ENCODE measurements around the gene ALPI. TPM values are rescaled to one million over a fixed set of nuclear protein-coding genes. Genes with fewer than 3 reads are reported as not detected.
"Not testable (repeated sequence)": the region's sequence is repeated elsewhere in the genome, so short reads cannot be mapped to it uniquely, and the experiment has no call there.

The ALPI gene
- total RNA-seq, 1 experiment from 2014 or later = not detected

GRCh38 chr2:232423407-232423806, 32.5 kb upstream of the ALPI start:
- H3K27me3 ChIP-seq (ENCODE audit: control insufficient read depth, insufficient read depth, low read length); H3K27ac ChIP-seq (ENCODE audit: low read length); DNase-seq (ENCODE audit: low read depth, low spot score); intact Hi-C loops (cut with micrococcal nuclease; ENCODE audit: unreplicated experiment); H3K4me3 ChIP-seq (ENCODE audit: low read depth in 2 of 2, low read length in 2 of 2); H3K36me3 ChIP-seq (ENCODE audit: control insufficient read depth, insufficient read depth, low read length); POLR2A ChIA-PET; BruUV-seq (replicated peaks); CTCF ChIA-PET; in situ Hi-C loops (cut with HindIII; ENCODE audit: low pct_unique_long_range_greater_than_20kb, low sequenced_read_pairs); H3K9me3 ChIP-seq (ENCODE audit: control insufficient read depth, insufficient read depth, low read depth, low read length); ATAC-seq; H3K4me1 ChIP-seq (ENCODE audit: control insufficient read depth, insufficient read depth, low read length): not testable (repeated sequence)

GRCh38 chr2:232431705-232432590, 24.0 kb upstream of the ALPI start:
- ChIA-PET CTCF (no interaction called here), POLR2A (no interaction called here)
- ATAC-seq = no peak

More at GRCh38 chr2:232431705-232432590, 24.0 kb upstream of the ALPI start:
- peaks cover 5% of the 10 kb centered on the region; the same call in 1 of the 2 replicates for H3K4me1 ChIP-seq (ENCODE audit: control insufficient read depth, insufficient read depth, low read length)
- H3K27me3 ChIP-seq (ENCODE audit: control insufficient read depth, insufficient read depth, low read length) = no peaks in the 10 kb centered on the region
- BruUV-seq (replicated peaks) = no TSS peak
- no peak overlapping the region for H3K27ac ChIP-seq (ENCODE audit: low read length)
- H3K36me3 ChIP-seq (ENCODE audit: control insufficient read depth, insufficient read depth, low read length) = no peaks in the 10 kb centered on the region
- no peak overlapping the region for H3K4me3 ChIP-seq (ENCODE audit: low read depth in 2 of 2, low read length in 2 of 2)
- intact Hi-C loops (cut with micrococcal nuclease; ENCODE audit: unreplicated experiment) = no loop called here
- no peak for DNase-seq (ENCODE audit: low read depth, low spot score)
- no peaks in the 10 kb centered on the region for H3K9me3 ChIP-seq (ENCODE audit: control insufficient read depth, insufficient read depth, low read depth, low read length)
- in situ Hi-C loops (cut with HindIII; ENCODE audit: low pct_unique_long_range_greater_than_20kb, low sequenced_read_pairs) = no loop called here
- TF ChIP-seq CTCF (IDR thresholded peaks at IDR 0.05) (no peak), REST (IDR thresholded peaks at IDR 0.05; ENCODE audit: insufficient read depth in 1 of 2, low read depth in 2 of 2, low read length in 1 of 2) (no peak)
